Panc1 (cell line): ENCODE results near the gene KIF3B. TPM values are rescaled to one million over a fixed set of nuclear protein-coding genes. Genes with fewer than 3 reads are reported as not detected.

Experiments
- ATAC-seq: fragments of 200-7000 bp; cut with Tn5 transposase; 2 replicates; pipeline ENCODE4 v1.9.1; 2020; ENCODE audit warnings: mild to moderate bottlenecking, moderate library complexity
- BruUV-seq: library from RNA; stranded (reverse); fragments of 400-500 nt; replicated peaks from 2 replicates; lab custom pipeline; 2021; lab: Mats Ljungman, UMichigan
- CTCF ChIA-PET: fragments of 300-600 bp; sonication (Branson Sonifier 250); formaldehyde crosslinking; loops from one replicate; lab custom pipeline; 2022; ENCODE audit warnings: antibody characterized with exemption; lab: Charles Lee
- POLR2A ChIA-PET: fragments of 300-600 bp; sonication (Branson Sonifier 250); formaldehyde crosslinking; loops from one replicate; lab custom pipeline; 2022; ENCODE audit warnings: antibody characterized with exemption; lab: Charles Lee
- DNase-seq: peaks from one replicate; pipeline ENCODE4 v3.0.0-alpha.2; 2010; ENCODE audit warnings: low read depth, low spot score
- H3K27ac ChIP-seq: 2 replicates; pipeline ENCODE4 v1.5.1; 2011; ENCODE audit warnings: mild to moderate bottlenecking, low read length, inconsistent platforms
- H3K27me3 ChIP-seq: fragments of 200-500 bp; sonication (Bioruptor generic); 2 replicates; pipeline ENCODE4 v1.6.0; 2014; ENCODE audit warnings: low read length, inconsistent platforms; ENCODE audit not compliant: control insufficient read depth, insufficient read depth
- H3K36me3 ChIP-seq: fragments of 200-500 bp; sonication (Bioruptor generic); 2 replicates; pipeline ENCODE4 v1.5.1; 2014; ENCODE audit warnings: inconsistent platforms, mild to moderate bottlenecking, low read length, moderate library complexity; ENCODE audit not compliant: control insufficient read depth, insufficient read depth
- H3K4me1 ChIP-seq: 2 replicates; pipeline ENCODE4 v1.5.1; 2011; ENCODE audit warnings: inconsistent platforms, mild to moderate bottlenecking, low read length, moderate library complexity; ENCODE audit not compliant: control insufficient read depth, insufficient read depth
- H3K4me3 ChIP-seq, 2 experiments: 2 replicates each; pipeline ENCODE4 v1.5.1; 2011 to 2012; ENCODE audit warnings: low read depth in 2 of 2, low read length in 2 of 2, mild to moderate bottlenecking in 2 of 2, inconsistent platforms in 1 of 2, moderate library complexity in 1 of 2
- H3K9me3 ChIP-seq: fragments of 200-500 bp; sonication (Bioruptor generic); 2 replicates; pipeline ENCODE4 v1.5.1; 2014; ENCODE audit warnings: low read depth, mild to moderate bottlenecking, inconsistent platforms, low read length, moderate library complexity; ENCODE audit not compliant: control insufficient read depth, insufficient read depth
- CTCF ChIP-seq: fragments of 450-650 bp; IDR thresholded peaks from 2 replicates; pipeline ENCODE4 v1.5.1; 2017; ENCODE audit warnings: mild to moderate bottlenecking
- POLR2AphosphoS5 ChIP-seq: IDR thresholded peaks from 2 replicates; pipeline ENCODE4 v1.6.1; 2012; ENCODE audit warnings: mild to moderate bottlenecking, low read depth, low read length, moderate library complexity
- REST ChIP-seq, 2 experiments: IDR thresholded peaks; 2 replicates each; pipeline ENCODE4 v1.6.1; 2011 to 2012; ENCODE audit warnings: low read depth in 2 of 2, control low read depth in 1 of 2, low read length in 1 of 2, mild to moderate bottlenecking in 1 of 2, moderate library complexity in 1 of 2; ENCODE audit not compliant: insufficient read depth in 1 of 2
- SIN3A ChIP-seq: IDR thresholded peaks from 2 replicates; pipeline ENCODE4 v1.6.1; 2012; ENCODE audit warnings: low read depth, mild to moderate bottlenecking, low read length, moderate library complexity, borderline replicate concordance; ENCODE audit not compliant: insufficient read depth
- TCF7L2 ChIP-seq: IDR thresholded peaks from 2 replicates; pipeline ENCODE4 v1.6.1; 2011; ENCODE audit warnings: mild to moderate bottlenecking, low read depth, low read length, inconsistent platforms
- in situ Hi-C: cut with HindIII; loops from 2 replicates; pipeline ENCODE4 v1.10.0; 2016; ENCODE audit warnings: low sequenced_read_pairs, low pct_unique_long_range_greater_than_20kb
- intact Hi-C: fragments of 100-400 bp; cut with micrococcal nuclease; formaldehyde crosslinking; loops from one replicate; pipeline ENCODE4 v1.10.0; 2022; ENCODE audit not compliant: unreplicated experiment
- total RNA-seq: library from RNA; stranded (reverse); gene quantifications from one replicate; pipeline ENCODE4 v1.2.1, GENCODE V29; 2021; ENCODE audit not compliant: unreplicated experiment

The KIF3B gene
- total RNA-seq, 1 experiment from 2014 or later = 67.8 TPM

GRCh38 chr20:32312718-32313424, 35.4 kb downstream of the KIF3B start:
- DNase-seq (no peak), ATAC-seq (no peak)
- BruUV-seq = no TSS peak
- in situ Hi-C loops (no loop called here), intact Hi-C loops (loop anchor here (10.0 kb wide), 1 partner anchor 58 kb away; no protein-coding TSS in a partner anchor)
- no peaks in the 10 kb centered on the region for H3K4me1 ChIP-seq
- no peaks in the 10 kb centered on the region for H3K36me3 ChIP-seq
- POLR2A ChIA-PET = no interaction called here
- no peak overlapping the region for H3K27ac ChIP-seq
- H3K4me3 ChIP-seq = no peak overlapping the region
- H3K9me3 ChIP-seq = no peaks in the 10 kb centered on the region
- TF ChIP-seq POLR2AphosphoS5 = no peak
- TF ChIP-seq CTCF = no peak
- TF ChIP-seq REST (IDR thresholded peaks at IDR 0.05; ENCODE audit: insufficient read depth in 1 of 2, low read depth in 2 of 2, low read length in 1 of 2) = no peak
- no peak for TF ChIP-seq TCF7L2
- no peak for TF ChIP-seq SIN3A
- no peaks in the 10 kb centered on the region for H3K27me3 ChIP-seq
- CTCF ChIA-PET = interaction anchor here (0.9 kb wide), 1 partner anchor 181 kb away, joined by 3 read pairs; no protein-coding TSS in a partner anchor

- Histone ChIP-seq H3K4me3 (no peak overlapping the region), H3K9me3 (no peaks in the 10 kb centered on the region), H3K4me1 (no peaks in the 10 kb centered on the region), H3K27me3 (no peaks in the 10 kb centered on the region), H3K36me3 (no peaks in the 10 kb centered on the region), H3K27ac (no peak overlapping the region)
- ChIA-PET POLR2A (no interaction called here), CTCF (no interaction called here)
- TF ChIP-seq SIN3A (no peak), CTCF (no peak), TCF7L2 (no peak)
- BruUV-seq = no TSS peak
- ATAC-seq (no peak), DNase-seq (no peak)
- intact Hi-C loops = loop anchor here (10.0 kb wide), 1 partner anchor 60 kb away; no protein-coding TSS in a partner anchor
- in situ Hi-C loops = loop anchor here (5.0 kb wide), 1 partner anchor 37 kb away; the partner anchor contains the start of gene KIF3B
These were observed 37.3 kb downstream of the KIF3B start for GRCh38 chr20:32314768-32315167.
